A673 (cell line): ENCODE data around the gene GALNT16.

ENCODE experiments used
- EZH2 ChIP-seq: fragments of 200-600 bp; sonication (generic); IDR thresholded peaks from 2 replicates; pipeline ENCODE4 v1.6.1; 2017; ENCODE audit warnings: borderline replicate concordance, low read depth, mild to moderate bottlenecking, mixed read lengths, antibody characterized with exemption, low read length; ENCODE audit not compliant: poor library complexity, severe bottlenecking
- TF ChIP-seq, protein P1 (sequence below): fragments of 300-800, 200-600 bp; sonication (generic); conservative IDR thresholded peaks from 2 replicates; pipeline ENCODE4 v1.5.1; 2017; ENCODE audit warnings: low read depth, mild to moderate bottlenecking, antibody characterized with exemption, low read length, moderate library complexity, mixed read lengths

DNA sequence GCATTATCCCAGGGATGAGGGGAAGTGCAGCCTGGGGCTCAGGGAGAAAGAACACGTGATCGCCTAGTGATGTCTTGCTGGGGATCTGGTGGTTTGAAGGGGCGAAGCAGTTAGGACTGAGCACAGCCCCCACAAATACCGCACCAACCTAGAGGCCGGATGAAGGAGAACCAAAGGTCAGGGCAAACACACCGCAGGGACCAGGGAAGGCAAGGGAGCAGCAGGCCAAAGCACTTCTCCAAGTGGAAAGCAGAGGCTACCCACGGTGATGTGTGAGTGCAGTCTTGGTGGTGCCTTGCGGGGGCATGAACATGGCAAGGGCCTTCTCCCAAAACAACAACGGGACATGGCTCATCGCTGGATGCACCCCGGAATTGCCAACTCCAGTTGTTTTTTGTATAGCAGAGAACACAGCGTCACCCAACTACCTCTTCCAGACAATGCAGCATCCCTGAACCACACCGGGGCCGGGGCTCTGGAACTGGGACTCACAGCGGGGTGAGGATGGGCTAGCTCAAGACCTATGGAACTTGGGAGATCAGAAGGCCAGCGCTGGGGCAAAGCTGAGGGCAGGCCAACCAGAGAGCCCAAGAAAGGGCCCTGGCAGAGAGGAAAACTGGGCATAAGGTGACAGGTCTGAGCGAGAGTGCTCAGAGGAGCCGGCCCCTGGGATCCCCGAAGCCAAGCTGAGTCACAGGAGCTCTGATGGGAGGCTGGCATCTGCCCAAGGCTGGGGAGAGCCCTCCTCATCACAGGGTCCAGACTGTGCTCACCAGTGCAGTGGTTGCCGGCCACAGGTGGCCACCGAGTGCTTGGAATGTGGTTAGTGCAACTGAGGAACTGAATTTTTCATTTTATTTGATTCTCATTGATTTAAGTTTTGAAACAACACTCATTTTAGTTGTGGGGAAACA lies 11.1 kb downstream of the GALNT16 start:
- TF ChIP-seq, protein P1, sequence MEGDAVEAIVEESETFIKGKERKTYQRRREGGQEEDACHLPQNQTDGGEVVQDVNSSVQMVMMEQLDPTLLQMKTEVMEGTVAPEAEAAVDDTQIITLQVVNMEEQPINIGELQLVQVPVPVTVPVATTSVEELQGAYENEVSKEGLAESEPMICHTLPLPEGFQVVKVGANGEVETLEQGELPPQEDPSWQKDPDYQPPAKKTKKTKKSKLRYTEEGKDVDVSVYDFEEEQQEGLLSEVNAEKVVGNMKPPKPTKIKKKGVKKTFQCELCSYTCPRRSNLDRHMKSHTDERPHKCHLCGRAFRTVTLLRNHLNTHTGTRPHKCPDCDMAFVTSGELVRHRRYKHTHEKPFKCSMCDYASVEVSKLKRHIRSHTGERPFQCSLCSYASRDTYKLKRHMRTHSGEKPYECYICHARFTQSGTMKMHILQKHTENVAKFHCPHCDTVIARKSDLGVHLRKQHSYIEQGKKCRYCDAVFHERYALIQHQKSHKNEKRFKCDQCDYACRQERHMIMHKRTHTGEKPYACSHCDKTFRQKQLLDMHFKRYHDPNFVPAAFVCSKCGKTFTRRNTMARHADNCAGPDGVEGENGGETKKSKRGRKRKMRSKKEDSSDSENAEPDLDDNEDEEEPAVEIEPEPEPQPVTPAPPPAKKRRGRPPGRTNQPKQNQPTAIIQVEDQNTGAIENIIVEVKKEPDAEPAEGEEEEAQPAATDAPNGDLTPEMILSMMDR = no peak
- TF ChIP-seq EZH2 = no peak
